Transverse colon (tissue), 4 donors: Measurements from ENCODE around the gene SLC37A2.

Experiments used
- CTCF ChIP-seq, 5 experiments: fragments of 200-600 bp in 3 of 5; fragments of 450-650 bp in 2 of 5; sonication (generic) in 3 of 5; IDR thresholded peaks; 1 replicate in 2 of 5; 2 replicates in 3 of 5; pipeline ENCODE4 v1.5.1; 2016 to 2017; ENCODE audit warnings: antibody characterized with exemption in 5 of 5, inconsistent platforms in 3 of 5, mild to moderate bottlenecking in 2 of 5, moderate library complexity in 1 of 5
- EP300 ChIP-seq: sonication (generic); formaldehyde crosslinking; IDR thresholded peaks from one replicate; pipeline ENCODE4 v1.6.1; 2017; ENCODE audit warnings: antibody characterized with exemption, low read depth
- POLR2AphosphoS5 ChIP-seq, 3 donors: sonication (generic); formaldehyde crosslinking; IDR thresholded peaks; one replicate each; pipeline ENCODE4 v1.6.1; 2016; ENCODE audit warnings: antibody characterized with exemption in 3 of 3

DNA sequence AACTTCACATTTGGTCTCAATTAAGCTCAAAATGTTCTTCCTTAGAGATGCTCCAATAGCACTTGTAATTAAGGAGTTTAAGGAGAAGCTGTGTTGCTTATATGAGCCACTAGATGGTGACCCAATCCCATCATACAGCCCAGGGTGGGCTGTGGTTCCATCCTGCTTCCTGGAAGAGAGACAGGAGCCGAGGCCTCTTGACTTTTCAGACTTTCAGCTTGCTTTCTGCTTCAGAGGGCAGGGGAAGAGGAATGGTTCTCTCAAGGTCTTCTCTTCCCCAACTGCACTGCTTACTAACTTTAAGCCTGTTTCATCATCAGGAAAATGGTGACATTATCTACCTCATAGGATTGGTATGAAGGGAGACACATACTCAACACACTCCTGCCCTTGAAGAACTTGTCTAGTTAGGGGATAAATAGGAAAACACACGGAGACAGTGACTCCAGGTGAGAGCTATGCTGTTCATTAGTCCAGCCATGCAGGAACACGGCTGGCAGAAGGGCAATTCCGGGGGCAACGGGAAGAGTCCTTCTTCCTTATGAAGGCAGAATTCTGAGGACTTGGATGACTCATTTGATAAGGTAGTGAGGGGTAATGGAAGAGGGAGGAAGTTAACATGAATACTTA, 28.3 kb downstream of the SLC37A2 start:
- no peak for TF ChIP-seq POLR2AphosphoS5 (IDR thresholded peaks at IDR 0.05)
- peak; percentile 15 to 41 (median 39) for TF ChIP-seq CTCF (IDR thresholded peaks at IDR 0.05)
- TF ChIP-seq EP300 = no peak
